Sigmoid colon (tissue), 4 donors: Measurements from ENCODE around the gene ALMS1.
"Not testable (repeated sequence)": the region's sequence is repeated elsewhere in the genome, so short reads cannot be mapped to it uniquely, and the experiment has no call there.

Source experiments
- CTCF ChIP-seq, 4 experiments: fragments of 450-650 bp in 3 of 4; fragments of 200-600 bp in 1 of 4; IDR thresholded peaks; one replicate each; pipeline ENCODE4 v1.5.1; 2016 to 2019; ENCODE audit warnings: antibody characterized with exemption in 4 of 4, mild to moderate bottlenecking in 3 of 4, moderate library complexity in 2 of 4
- EP300 ChIP-seq, 4 donors: sonication (generic); formaldehyde crosslinking; IDR thresholded peaks; one replicate each; pipeline ENCODE4 v1.6.1; 2017; ENCODE audit warnings: antibody characterized with exemption in 4 of 4
- POLR2A ChIP-seq, 2 donors: fragments of 450-650 bp; IDR thresholded peaks; one replicate each; pipeline ENCODE4 v1.6.1; 2016; ENCODE audit warnings: antibody characterized with exemption in 2 of 2, mild to moderate bottlenecking in 2 of 2, moderate library complexity in 2 of 2

- TF ChIP-seq EP300, CTCF, POLR2A (IDR thresholded peaks at IDR 0.05): not testable (repeated sequence)
Observed at GRCh38 chr2:73628493-73628892, 242.9 kb downstream of the ALMS1 start.
